ENCODE measurements around the gene POC1B. TPM values are rescaled to one million over a fixed set of nuclear protein-coding genes. Genes with fewer than 3 reads are reported as not detected.

POC1B gene
- total RNA-seq, 4 donors from 2014 or later: 19.6 to 22.4 (median 20.0) TPM

DNA sequence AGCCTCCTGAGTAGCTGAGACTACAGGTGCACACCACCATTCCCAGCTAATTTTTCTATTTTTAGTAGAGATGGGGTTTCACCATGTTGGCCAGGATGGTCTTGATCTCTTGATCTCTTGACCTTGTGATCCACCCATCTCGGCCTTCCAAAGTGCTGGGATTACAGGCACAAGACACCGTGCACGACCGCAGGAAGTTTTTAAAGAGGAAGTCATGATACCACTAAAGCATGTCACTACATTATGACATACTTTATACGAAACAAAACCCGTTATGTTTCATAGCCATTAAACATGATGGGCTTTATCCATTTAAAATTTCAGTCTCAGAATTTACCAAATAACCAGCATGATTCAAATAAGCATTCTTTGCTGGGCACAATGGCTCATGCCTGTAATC, 89.8 kb downstream of the POC1B start:
- WGBS: 90% methylated on average over 6 of the region's 6 CpGs
- no peaks in the 10 kb centered on the region for H3K27me3 ChIP-seq
- no peak for TF ChIP-seq EP300 (IDR thresholded peaks at IDR 0.05)
- TF ChIP-seq POLR2AphosphoS5 (IDR thresholded peaks at IDR 0.05): no peak
- TF ChIP-seq, protein P1, sequence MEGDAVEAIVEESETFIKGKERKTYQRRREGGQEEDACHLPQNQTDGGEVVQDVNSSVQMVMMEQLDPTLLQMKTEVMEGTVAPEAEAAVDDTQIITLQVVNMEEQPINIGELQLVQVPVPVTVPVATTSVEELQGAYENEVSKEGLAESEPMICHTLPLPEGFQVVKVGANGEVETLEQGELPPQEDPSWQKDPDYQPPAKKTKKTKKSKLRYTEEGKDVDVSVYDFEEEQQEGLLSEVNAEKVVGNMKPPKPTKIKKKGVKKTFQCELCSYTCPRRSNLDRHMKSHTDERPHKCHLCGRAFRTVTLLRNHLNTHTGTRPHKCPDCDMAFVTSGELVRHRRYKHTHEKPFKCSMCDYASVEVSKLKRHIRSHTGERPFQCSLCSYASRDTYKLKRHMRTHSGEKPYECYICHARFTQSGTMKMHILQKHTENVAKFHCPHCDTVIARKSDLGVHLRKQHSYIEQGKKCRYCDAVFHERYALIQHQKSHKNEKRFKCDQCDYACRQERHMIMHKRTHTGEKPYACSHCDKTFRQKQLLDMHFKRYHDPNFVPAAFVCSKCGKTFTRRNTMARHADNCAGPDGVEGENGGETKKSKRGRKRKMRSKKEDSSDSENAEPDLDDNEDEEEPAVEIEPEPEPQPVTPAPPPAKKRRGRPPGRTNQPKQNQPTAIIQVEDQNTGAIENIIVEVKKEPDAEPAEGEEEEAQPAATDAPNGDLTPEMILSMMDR (IDR thresholded peaks at IDR 0.05): no peak
- no peak for TF ChIP-seq POLR2A (IDR thresholded peaks at IDR 0.05; ENCODE audit: low read depth)
- H3K36me3 ChIP-seq: no peaks in the 10 kb centered on the region
- no peaks in the 10 kb centered on the region for H3K9me3 ChIP-seq
- no peak overlapping the region for H3K4me3 ChIP-seq
- H3K27ac ChIP-seq (replicated peaks in 1 of 4): no peak overlapping the region
- intact Hi-C loops (cut with DNase I): no loop called here
- no peaks in the 10 kb centered on the region for H3K4me1 ChIP-seq
- no peak for DNase-seq (ENCODE audit: extremely low spot score)

DNA sequence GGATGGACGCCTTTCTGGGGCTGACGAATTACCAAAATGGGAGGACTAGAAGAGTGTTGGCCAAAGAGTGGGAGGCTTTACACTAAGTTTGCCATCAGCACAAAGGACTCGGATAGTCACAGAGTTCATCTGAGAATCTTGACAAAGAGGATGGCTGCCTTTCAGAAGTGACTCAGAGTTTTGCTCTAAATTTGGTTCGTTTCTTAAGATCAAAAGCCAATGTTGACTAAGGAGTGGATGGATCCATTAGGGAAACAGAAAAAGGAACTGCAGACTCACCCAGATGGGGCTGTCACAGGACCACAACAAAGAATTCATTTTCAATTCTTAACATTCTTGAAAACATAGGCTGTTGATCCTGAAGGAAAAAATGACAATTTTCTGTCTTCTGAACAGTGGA, 92.2 kb downstream of the POC1B start:
- Histone ChIP-seq H3K27me3 (no peaks in the 10 kb centered on the region), H3K9me3 (no peaks in the 10 kb centered on the region), H3K27ac (replicated peaks in 1 of 4) (no peak overlapping the region), H3K36me3 (no peaks in the 10 kb centered on the region), H3K4me3 (no peak overlapping the region), H3K4me1 (no peaks in the 10 kb centered on the region)
- intact Hi-C loops (cut with DNase I): no loop called here
- DNase-seq (ENCODE audit: extremely low spot score): no peak
- WGBS: 86% methylated on average over 4 of the region's 4 CpGs
- no peak for TF ChIP-seq POLR2A (IDR thresholded peaks at IDR 0.05; ENCODE audit: low read depth)
- TF ChIP-seq POLR2AphosphoS5 (IDR thresholded peaks at IDR 0.05): no peak
- no peak for TF ChIP-seq EP300 (IDR thresholded peaks at IDR 0.05)

DNA sequence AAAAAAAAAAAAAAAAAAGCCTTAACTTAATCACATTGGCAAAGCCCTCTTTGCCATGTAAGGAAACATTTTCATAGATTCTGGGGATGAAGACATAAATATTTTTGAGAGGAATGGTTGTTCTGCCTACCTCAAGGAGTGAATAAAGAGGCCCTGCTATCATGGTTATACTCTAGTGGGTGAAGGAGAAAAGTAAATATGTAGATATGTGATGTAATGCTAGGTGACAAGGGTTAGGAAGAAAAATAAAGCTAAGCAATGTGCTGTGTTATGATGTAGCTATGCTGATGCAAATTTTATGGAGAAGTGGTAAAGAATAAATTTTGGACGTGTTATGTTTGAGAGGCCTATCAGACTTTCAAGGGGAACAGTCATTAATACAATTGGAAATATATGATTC, 93.5 kb downstream of the POC1B start:
- no peaks in the 10 kb centered on the region for H3K9me3 ChIP-seq
- no peaks in the 10 kb centered on the region for H3K4me1 ChIP-seq

DNA sequence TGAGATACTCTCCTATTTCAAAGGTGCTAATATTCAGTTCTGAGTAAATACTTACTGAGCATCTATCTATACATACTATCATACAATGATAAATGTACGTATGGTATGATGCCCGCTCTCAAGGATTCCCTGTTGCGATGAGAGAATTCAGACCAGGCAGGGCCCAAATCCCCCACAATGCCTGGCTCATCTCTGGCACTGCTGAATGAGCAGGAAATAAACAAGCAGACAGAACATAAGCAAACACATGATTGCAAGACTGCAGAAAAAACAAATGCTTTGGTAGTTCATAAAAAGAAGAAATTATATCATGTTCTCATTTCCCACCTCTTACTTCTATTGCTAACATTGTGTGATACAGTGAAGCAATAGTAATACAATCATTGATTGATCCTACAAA, 96.3 kb downstream of the POC1B start:
- Histone ChIP-seq H3K9me3 (no peaks in the 10 kb centered on the region), H3K4me3 (no peak overlapping the region), H3K4me1 (no peaks in the 10 kb centered on the region), H3K36me3 (no peaks in the 10 kb centered on the region), H3K27ac (replicated peaks in 1 of 4) (no peak overlapping the region), H3K27me3 (no peaks in the 10 kb centered on the region)
- TF ChIP-seq, protein P1 (IDR thresholded peaks at IDR 0.05): no peak
- TF ChIP-seq POLR2AphosphoS5 (IDR thresholded peaks at IDR 0.05): no peak
- no peak for TF ChIP-seq EP300 (IDR thresholded peaks at IDR 0.05)
- no peak for TF ChIP-seq POLR2A (IDR thresholded peaks at IDR 0.05; ENCODE audit: low read depth)
- 96% methylated on average over 3 of the region's 3 CpGs for WGBS
- intact Hi-C loops (cut with DNase I): no loop called here
- no peak for DNase-seq (ENCODE audit: extremely low spot score)

More for the DNA sequence above, 93.5 kb downstream of the POC1B start:
- TF ChIP-seq POLR2AphosphoS5 (IDR thresholded peaks at IDR 0.05) (no peak), POLR2A (IDR thresholded peaks at IDR 0.05; ENCODE audit: low read depth) (no peak), EP300 (IDR thresholded peaks at IDR 0.05) (no peak)
- TF ChIP-seq, protein P1 (IDR thresholded peaks at IDR 0.05): no peak
- Histone ChIP-seq H3K27me3 (no peaks in the 10 kb centered on the region), H3K27ac (replicated peaks in 1 of 4) (no peak overlapping the region), H3K36me3 (no peaks in the 10 kb centered on the region), H3K4me3 (no peak overlapping the region)
- WGBS: 96% methylated on average over 1 of the region's 1 CpG
- intact Hi-C loops (cut with DNase I): no loop called here
- no peak for DNase-seq (ENCODE audit: extremely low spot score)

DNA sequence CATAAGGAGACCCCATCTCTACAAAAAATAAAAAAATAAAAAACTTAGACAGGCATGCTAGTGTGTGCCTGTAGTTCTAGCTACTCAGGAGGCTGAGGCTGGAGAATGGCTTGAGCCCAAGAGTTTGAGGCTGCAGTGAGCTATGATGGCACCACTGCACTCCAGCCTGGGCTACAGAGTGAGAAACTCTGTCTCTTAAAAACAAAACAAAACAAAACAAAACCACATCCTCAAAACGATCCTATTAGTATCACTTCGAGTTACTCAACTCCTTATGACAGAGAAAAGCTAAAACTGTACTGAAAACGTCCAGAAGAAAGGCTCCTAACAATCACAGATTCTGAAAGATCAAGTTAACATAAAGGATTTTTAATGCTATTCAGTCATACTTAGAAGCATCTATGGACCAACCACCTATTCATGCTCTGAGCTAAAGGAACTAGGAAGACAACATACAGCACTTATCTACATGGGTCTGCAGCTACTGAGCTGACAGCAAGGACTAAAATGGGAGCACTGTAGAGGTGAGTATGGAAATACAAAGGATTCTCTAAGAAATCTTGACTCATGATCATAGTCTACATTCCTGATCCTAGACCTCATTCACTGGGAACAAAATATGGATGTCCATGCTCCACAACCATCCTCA, 98.2 kb downstream of the POC1B start:
- TF ChIP-seq, protein P1 (IDR thresholded peaks at IDR 0.05): no peak
- TF ChIP-seq EP300 (IDR thresholded peaks at IDR 0.05) (no peak), POLR2AphosphoS5 (IDR thresholded peaks at IDR 0.05) (no peak), POLR2A (IDR thresholded peaks at IDR 0.05; ENCODE audit: low read depth) (no peak)
- intact Hi-C loops (cut with DNase I): no loop called here

More for the DNA sequence above, 98.2 kb downstream of the POC1B start:
- H3K36me3 ChIP-seq: no peaks in the 10 kb centered on the region
- no peaks in the 10 kb centered on the region for H3K27me3 ChIP-seq
- no peak for DNase-seq (ENCODE audit: extremely low spot score)
- 71% methylated on average over 3 of the region's 3 CpGs for WGBS
- H3K9me3 ChIP-seq: no peaks in the 10 kb centered on the region
- no peak overlapping the region for H3K4me3 ChIP-seq
- H3K27ac ChIP-seq (replicated peaks in 1 of 4): no peak overlapping the region
- H3K4me1 ChIP-seq: peaks cover 0 to 7% (median 0%) of the 10 kb centered on the region in 4 donors

Data from esophagus muscularis mucosa (tissue), 4 donors.